GDM1 (cell line): ENCODE results near the gene CFAP161.
"Not testable (repeated sequence)": the region's sequence is repeated elsewhere in the genome, so short reads cannot be mapped to it uniquely, and the experiment has no call there.

Experiments used
- DNase-seq: peaks from one replicate; lab custom pipeline; 2025; lab: John Stamatoyannopoulos, UW

Gene CFAP161

DNA sequence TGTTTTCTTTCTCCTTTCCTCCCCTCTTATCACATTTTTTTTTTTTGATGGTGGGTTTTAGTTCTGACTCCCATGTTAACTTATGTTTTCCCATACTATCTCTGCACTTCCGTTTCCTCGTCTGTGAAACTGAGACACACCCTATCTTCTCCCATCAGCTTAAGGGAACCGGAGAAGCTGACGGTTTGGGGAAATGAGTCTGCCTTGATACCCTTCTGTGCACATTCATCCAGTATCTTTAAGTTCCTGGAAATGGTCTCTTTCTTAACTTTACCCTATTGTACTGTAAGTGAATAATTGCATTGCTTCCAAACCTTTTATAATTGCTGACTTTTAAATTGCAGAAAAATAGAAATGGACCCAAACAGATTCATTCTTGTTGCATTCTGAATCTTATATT, 26.2 kb upstream of the CFAP161 start:
- no peak for DNase-seq

DNA sequence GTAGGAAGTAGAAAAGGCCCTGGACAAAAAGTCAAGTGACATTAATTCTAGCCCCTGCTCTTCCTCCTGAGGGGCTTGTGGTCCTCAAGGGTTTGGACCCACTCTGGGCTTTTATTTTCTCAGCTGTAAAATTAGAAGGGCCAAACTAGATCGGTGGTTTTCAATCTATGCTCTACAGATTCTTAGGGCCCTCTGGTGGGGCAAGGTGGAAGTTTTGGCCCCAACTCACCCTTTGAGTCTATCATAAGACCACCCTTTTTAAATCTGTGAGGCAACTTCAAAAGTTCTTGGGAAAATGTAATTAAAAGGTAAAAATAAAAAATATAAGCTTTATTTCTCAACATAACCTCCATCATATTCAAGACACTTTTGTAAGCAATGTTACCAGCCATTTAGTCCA, 25.6 kb upstream of the CFAP161 start:
- DNase-seq, result no peak

DNA sequence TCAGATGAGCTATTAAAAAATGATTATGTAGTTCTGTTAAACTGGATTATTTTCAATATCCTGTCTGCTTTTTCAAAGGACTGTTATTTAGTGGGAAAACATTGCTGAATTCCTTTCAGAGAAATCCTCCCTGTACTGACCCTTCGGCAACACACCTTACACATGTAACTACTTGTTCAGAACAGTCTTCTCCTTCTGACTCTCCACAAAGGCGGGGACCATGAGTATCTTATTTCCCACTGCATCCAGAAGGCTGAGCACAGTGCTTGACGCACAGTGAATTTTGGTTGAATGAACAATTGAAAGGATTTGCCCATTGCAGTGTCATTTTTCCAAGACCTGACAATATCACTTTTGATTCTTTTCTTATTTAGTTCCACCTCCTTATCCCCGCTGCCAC, 23.1 kb upstream of the CFAP161 start:
- no peak for DNase-seq

DNA sequence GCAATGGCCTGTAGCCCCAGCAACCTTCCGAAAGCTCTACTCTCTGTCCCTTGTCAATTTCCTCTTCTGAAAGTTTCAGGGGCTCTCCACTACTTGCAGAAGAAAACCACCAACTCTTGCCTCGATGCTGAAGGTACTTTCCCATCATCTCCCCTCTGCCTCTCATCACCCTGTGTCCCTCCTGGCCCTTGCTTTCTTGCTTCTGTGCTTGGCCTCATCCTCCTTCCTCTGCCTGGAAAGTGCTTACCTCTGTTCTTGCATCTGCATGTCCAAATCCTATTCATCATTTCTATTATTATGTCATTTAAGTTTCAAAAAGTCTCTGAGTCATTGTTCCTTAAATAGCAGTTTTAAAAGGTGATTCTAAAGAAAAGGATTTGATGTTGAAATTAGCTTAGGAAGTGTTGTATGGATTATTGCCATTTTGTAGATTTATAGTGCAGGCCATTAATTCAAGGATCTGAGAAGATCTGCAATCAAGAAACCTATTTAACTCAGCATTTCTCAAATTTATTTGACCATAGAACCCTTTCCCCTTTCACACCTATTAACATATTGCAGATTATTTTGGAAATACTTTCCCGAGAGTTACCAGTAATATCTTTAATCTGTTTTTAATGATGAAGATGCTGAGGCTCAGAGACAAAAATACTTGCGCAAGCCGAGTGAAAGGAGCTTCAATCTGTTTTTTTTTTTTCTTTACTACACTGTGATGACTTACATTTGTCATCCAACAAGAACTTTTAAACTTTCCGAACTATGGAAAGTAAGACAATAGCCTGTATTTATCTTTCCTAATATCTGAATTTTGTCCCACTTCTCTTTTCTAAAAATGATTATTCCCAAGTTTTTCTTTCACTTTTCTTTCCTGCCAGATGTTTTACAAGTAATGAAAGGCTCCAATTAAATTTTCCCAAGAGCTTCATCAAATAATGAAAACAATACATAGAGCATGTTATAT, 22.3 kb upstream of the CFAP161 start:
- no peak for DNase-seq

DNA sequence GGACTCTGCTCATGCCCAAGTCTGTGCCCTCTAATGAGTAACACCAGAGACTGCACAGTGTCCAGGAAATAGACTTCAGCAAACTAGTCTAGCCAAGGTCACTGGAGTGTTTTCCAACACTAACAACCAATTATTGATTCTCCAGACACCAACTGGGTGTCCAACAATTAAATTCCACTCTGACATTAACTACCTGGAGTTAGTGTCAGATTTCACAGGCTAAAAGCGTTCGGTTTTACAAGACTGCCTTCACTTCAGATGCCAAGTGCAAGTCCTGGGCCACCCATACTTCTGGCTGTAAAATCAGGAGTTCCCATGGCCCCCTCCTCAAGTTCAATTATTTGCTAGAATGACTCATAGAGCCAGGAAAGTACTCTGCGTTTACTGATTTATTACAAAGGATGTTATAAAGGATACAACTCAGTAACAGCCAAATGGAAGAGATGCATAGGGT, 20.8 kb upstream of the CFAP161 start:
- no peak for DNase-seq

DNA sequence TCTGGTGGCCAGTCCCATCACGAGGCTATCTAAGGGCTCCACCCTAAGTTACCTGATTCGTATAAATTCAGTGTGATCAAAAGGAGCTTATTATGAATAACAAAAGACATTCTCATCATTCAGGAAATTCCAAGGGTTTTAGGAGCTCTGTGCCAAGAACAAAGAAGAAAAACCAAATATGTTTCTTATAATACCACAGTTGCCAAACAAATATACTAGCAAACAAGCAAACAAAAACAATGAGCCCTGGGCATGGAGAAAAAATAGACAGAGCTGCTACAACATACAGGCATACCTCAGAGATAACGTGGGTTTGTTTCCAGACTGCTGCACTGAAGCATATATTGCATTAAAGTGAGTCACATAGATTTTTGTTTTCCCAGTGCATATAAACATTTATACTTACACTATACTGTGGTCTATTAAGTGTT, 20.2 kb upstream of the CFAP161 start:
- DNase-seq, result no peak

DNA sequence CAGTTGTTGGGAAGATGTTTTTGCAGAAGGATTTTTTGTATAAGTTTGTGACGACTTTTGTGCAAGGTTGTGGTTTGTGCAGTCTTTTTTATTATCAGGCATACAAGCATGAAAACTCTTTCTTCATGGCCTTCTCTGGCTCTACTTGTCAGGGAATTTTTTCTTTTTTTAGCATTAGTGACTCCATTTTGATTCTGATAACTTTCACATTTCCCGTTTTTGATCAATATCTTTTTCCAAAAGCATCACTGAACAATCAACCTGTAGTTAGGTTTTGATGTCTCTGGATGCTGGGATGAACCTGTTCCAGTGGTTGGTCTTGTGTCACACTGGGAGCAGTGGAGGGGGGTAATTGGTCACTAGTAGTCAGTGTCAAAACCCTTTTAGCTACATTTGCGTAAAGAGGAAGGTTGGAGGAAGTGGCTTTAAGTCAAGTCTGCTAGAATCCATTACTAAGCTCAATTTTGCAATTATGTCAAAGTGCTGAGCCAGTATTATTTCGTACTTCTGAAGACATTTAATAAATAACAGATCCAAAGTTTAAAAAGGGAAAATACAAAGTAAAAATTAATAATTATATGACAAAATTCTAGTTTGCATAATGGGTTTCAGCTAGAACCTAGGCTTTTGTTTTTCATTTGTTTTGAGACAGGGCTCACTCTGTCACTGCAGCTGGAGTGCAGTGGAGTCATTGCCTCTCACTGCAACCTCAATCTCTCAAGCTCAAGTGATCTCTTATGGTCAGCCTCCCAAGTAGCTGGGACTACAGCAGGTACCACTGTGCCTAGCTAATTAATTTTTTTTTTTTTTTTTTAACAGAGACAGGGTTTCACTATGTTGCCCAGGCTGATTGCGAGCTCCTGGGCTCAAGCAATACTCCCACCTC, 18.8 kb upstream of the CFAP161 start:
- DNase-seq, result no peak

DNA sequence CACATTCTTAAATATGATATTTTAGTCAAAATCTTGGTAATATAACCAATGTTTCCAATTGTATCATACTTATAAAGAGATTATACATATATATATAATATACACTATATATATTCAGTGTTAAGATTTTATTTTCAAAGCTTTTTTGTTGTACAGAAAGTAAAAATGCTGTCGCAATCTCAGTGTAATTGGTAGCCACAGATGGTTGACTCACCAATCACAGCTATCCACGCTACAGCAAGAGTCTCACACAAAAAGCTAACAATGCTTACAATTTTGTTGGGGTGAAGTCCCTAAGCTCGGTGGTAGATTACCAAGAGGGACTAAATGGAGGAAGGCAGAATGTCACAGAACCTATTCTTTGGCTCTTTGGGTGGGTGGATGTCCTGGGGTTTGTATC, 16.9 kb upstream of the CFAP161 start:
- no peak for DNase-seq

DNA sequence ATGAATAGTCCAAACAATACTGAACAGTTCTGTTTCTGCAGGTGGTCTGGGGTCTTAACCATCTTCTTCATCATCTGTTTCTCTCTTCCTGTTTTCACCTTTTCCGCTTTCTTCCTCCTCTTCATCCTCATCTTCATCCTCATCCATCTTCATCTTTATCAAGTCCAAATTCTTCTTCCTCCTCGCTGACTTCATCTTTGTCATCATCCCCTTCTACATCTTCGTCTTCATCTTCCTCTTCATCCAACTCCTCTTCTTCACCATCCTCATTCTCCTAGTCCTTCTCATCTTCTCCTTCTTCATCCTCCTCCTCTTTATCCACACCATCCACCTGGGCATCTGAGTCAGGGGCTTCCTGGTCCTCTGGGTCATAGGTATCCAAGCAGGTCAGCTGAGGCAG, 16.5 kb upstream of the CFAP161 start:
- no peak for DNase-seq

DNA sequence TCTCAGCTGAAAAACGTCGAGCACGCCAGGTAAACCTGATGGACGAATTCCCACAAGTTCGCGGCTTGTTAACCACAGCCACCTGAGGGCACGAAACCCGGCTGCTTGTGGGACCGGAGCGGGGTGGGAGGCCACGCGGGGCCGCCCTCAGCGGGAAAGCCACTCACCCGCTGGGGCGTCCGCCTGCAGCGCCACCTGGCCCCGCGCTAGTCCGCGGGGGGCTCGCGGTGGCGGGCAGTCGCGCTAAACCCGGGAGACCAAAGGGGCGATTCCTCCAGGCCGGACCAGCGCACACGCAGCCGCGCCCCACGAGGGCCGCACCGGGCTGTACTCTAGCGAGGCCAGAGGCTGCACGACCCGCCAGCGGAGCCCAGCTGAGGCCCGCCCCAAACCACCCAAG, 15.7 kb upstream of the CFAP161 start:
- no peak for DNase-seq

DNA sequence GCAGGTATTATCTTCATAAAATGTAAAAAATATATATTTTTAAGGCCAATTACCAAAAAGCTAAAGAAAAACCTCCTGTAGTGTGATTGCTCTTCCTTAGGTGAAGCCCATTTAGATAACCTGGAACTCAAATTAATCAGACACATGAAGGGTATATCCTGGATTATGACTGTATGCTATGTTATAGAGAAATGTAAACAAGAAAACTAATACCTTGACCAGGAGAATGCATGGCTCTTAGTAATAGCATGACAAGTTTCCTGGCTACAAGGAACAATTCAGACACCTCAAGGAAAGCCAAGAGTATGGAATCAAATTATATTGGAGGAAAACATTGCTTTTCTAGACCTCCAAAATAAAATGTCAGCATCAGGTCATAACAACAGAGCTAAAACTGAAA, 14.0 kb upstream of the CFAP161 start:
- DNase-seq, result no peak

DNA sequence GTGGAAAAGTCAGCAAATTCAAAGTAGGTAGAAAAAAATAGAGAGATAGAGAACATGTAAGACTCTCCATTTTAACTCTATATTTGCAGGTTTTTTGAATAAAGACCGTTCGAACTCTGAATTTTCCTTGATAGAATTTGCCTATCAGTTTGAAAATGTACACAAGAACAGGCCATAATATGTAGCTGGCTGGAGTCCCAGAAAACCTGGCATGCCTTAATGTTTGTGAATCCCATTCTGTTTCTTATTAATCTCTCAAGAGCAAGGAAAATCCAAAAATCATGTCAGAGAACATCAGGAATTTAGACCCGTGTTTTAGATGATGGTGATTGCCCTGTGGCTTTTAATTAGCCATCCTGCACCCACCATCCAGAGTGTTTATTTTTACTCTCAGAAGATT, 7.2 kb upstream of the CFAP161 start:
- DNase-seq, result no peak

DNA sequence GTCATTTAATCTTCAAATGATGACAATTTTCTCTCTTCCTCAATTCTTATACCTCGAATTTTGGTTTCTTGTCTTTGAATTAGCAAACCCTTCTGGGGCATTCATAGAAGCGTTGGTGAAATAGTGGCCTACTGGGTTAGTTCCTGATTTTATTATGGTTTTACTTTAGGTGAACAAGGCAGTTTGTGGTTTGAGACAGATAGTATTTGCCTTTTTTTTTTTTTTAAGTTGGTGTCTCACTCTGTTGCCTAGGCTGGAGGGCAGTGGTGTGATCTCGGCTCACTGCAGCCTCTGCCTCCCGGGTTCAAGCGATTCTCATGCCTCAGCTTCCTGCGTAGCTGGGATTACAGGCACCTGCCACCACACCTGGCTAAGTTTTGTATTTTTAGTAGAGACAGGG, 7.4 kb downstream of the CFAP161 start:
- DNase-seq, result not testable (repeated sequence)

DNA sequence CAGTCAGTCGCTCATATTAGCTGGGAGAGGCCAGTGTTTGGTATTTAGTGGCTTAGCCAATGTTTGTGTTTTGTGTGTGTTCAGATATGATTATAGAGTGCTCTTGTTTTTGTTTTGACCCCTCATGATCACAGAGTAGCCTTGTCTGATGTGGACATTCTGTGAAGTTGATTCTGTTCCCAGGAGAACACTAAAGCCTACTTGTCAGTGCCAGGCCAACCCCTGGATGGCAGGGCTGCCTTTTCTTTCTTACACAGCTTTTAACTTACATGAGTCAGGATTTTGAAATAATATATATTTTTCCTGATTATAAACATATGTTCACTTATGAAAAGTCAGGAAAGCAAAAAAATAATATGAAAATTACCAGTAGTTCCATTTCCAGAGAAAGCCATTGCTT, 11.9 kb downstream of the CFAP161 start:
- DNase-seq, result no peak

DNA sequence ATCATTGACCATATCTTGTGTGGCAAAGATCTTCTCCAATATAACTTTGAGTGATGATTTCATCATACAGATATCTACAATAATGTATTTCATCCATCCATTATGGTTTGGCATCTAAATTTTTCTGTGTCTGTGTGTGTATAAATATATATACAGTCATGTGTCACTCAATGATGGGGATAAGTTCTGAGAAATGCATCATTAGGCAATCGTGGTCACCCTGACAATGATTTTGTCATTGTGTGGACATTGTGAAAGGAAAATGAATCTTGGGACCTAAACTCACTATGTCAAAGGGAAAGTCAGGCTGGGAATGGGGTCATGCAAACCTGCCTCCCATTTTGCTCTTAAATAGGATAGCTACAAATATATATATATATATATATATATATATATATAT, 12.4 kb downstream of the CFAP161 start:
- DNase-seq, result no peak

DNA sequence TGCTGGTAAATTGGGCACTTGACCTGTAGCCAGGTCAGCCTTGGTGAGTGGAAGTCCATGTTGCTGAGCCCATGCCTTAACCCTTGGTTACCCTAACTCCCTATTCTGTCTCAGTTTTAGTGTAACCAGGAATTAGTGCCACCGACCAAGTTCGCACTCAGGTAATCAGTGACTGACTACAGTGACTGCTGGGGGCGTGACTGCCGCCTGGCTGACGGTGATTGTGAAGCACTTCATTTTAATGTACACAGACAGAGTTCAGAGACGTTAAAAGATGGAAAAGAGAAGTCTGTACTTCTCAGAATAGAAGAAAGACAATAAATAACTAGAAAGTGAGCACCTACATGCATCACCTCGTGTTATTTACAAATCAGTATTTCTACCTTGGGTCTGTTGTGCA, 17.3 kb downstream of the CFAP161 start:
- DNase-seq, result no peak

DNA sequence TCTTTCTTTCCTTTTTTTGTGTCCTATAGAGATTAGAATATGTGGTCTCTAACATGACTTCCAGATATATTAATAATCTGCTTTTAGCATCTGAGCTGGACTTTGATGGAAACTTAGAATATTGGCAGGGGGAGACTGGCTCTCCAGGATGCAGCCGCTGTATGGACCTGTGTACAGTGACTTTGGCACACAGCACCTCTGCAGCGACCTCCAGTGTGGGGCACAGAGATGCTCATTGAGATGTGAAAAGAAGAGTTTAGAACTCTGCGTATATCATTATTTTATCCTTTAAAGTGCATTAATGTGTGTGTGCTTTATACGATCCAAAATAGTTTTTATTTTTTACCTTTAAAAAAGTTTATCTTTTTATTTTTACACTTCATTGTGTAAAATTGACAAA, 18.3 kb downstream of the CFAP161 start:
- DNase-seq, result no peak

DNA sequence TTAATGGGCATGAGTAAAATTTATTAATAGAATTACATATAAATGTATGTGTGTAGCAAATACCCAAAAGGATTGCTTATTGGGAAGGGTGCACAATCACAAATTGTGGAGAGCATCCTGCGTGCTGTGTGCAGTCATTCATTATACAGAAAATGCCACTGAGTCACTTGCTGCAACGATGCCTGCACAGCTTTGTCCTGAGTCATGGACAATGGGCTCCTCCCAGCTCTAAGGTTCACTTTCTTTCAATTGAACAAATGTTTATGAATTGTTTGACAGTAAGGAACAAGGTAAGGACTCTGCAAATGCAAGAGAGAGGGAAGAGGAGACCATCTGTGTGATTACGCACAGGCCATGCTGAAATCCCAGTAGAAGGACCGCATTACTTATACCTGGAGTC, 18.7 kb downstream of the CFAP161 start:
- no peak for DNase-seq

DNA sequence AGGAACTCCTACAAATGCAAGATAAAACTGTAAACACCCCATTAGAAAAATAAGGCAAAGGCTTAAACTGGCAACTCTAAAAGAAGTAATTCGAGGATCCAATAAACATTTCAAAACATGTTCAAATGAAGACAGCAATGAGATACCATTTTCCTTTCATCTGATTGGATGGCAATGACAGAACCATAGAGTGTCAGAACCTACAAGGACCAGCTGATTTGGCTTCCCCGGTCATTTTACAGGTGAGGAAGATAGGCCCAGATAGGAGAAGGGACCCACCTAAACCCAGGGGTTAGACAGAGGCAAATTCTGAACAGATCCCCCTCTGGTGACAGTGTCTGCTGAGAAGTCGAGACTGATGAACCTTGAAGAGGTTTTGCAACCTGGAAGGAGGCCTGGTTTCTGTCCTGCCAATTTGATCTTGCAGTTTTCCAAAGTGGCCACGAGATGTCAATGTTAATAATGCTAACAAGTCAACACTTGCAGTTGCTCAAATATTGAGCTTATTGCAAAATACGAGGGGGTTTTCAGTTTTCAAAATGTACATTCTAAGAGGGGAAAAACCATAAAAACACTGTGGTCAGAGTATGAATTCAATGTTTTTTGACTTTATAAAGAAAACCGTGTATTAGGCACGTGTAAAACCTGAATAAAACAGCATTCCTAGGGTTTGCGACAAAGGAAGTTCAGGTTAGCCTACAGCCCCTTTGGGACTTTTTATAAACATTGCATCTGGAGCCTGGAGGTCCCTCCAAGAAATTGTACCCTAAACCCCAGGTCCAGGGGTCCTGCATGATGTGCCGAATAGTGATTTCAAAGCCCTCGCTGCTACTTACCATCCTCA, 21.5 kb downstream of the CFAP161 start:
- DNase-seq, result no peak

DNA sequence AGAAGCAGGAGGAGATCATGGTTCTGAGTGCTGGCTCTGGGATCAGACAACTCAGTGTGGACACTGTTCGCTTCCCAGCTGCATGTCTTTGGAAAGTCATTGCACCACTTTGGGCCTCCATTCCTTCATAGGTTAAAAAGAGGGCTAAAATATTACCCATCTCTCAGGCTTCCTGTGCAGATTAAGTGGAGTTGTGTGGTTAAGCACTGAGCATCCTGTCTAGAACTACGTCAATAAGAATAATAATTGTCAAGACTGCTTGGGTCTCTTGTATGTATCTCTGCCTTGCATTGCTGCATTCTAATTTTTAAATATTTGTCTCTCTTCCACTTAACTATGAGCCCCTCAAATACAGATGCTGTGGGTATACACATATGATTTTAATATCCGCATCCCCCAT, 22.3 kb downstream of the CFAP161 start:
- no peak for DNase-seq

DNA sequence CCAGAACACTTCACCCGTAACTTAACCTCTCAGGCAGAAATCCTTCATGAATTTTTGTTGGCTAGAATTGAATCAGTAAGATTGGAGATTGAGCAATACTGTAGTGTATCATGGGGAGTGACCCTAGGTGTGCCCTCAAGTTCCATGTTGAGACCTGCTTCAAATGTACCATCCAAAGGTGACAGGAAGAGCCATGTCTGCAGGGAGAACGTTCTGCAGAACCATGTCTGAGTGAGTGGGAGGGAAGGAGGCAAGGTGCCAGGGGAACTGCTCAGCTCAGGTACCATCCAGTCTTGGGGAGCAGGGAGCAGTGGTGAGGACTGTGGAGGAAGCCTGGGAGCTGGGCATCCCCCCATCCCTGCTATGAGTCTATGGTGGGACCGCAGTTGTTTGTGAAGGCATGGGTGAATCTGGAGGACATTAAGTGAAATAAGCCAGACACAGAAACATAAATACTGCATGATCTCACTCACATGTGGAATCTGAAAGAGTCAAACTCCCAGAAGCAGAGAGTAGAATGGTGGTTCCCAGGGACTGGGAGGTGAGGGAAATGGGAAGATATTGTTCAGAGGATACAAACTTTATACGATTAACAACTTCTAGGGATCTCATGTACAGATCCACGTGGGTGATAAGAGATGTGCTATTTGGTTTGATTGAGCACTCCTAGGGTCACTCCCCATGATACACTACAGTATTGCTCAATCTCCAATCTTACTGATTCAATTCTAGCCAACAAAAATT, 23.3 kb downstream of the CFAP161 start:
- no peak for DNase-seq

DNA sequence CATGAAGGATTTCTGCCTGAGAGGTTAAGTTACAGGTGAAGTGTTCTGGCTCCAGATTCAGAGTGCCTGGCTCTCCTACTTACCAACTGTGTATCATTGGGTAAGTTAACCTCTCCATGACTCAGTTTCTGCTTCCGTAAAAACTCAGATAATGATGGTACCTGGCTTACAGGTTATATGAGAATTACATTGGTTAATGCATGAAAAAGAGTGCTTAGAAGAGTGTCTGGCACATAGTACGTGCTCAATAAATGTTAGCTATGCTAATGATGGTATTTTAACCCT, 23.8 kb downstream of the CFAP161 start:
- DNase-seq, result no peak
